Endothelial cell of umbilical vein (primary cell): ENCODE measurements around the gene PTX3. TPM values are rescaled to one million over a fixed set of nuclear protein-coding genes. Genes with fewer than 3 reads are reported as not detected.

Experiments used
- BruUV-seq: library from RNA; stranded (reverse); fragments of 400-500 nt; replicated peaks from 2 replicates; lab custom pipeline; 2021; lab: Mats Ljungman, UMichigan
- CTCF ChIA-PET: fragments of 300-600, 350-600 bp; sonication (Branson Sonifier 250); formaldehyde crosslinking; loops from one replicate; lab custom pipeline; 2021; ENCODE audit warnings: antibody characterized with exemption, inconsistent platforms; lab: Charles Lee
- POLR2A ChIA-PET: fragments of 300-600, 350-600 bp; sonication (Branson Sonifier 250); formaldehyde crosslinking; loops from one replicate; lab custom pipeline; 2021; ENCODE audit warnings: antibody characterized with exemption, inconsistent platforms; lab: Charles Lee
- DNase-seq: peaks from one replicate; pipeline ENCODE4 v3.0.0-alpha.2; 2011; ENCODE audit warnings: low read depth, low spot score
- FAIRE-seq: peaks from 2 replicates; lab custom pipeline; 2011; peaks lifted over from hg19 to GRCh38; lab: Jason Lieb, UNC
- H2AFZ ChIP-seq: 2 replicates; pipeline ENCODE4 v1.6.0; 2012; ENCODE audit warnings: low read depth, low read length, control low read depth, inconsistent platforms
- H3K27ac ChIP-seq: 2 replicates; pipeline ENCODE4 v1.5.1; 2011; ENCODE audit warnings: low read depth, mild to moderate bottlenecking, control low read depth, low read length, moderate library complexity; ENCODE audit not compliant: insufficient read depth
- H3K27me3 ChIP-seq, 2 experiments: 2 replicates each; pipeline versions ENCODE4 v1.6.0 to v1.6.1; 2011; ENCODE audit warnings: low read length in 2 of 2, mixed read lengths in 1 of 2; ENCODE audit not compliant: control insufficient read depth in 2 of 2, insufficient read depth in 2 of 2
- H3K36me3 ChIP-seq, 2 experiments: 2 replicates in 1 of 2; 3 replicates in 1 of 2; pipeline ENCODE4 v1.5.1; 2011; ENCODE audit warnings: low read length in 2 of 2, mild to moderate bottlenecking in 1 of 2, moderate library complexity in 1 of 2; ENCODE audit not compliant: control insufficient read depth in 2 of 2, insufficient read depth in 2 of 2; ENCODE audit errors: extremely low read depth in 1 of 2
- H3K4me1 ChIP-seq: 3 replicates; pipeline ENCODE4 v1.5.1; 2011; ENCODE audit warnings: mild to moderate bottlenecking, low read length; ENCODE audit not compliant: control insufficient read depth, insufficient read depth; ENCODE audit errors: extremely low read depth
- H3K4me2 ChIP-seq: 2 replicates; pipeline ENCODE4 v1.6.1; 2011; ENCODE audit warnings: low read length, control low read depth, mixed read lengths; ENCODE audit not compliant: insufficient read depth
- H3K4me3 ChIP-seq, 3 experiments: fragments of 200-600 bp in 1 of 3; sonication (generic), shearing (Covaris generic) in 1 of 3; replicated peaks in 1 of 3; 2 replicates each; pipeline ENCODE4 v1.5.1; 2011 to 2016; ENCODE audit warnings: control low read depth in 3 of 3, low read length in 3 of 3, mild to moderate bottlenecking in 2 of 3, inconsistent platforms in 1 of 3, low read depth in 1 of 3, moderate library complexity in 1 of 3; ENCODE audit not compliant: insufficient read depth in 1 of 3
- H3K79me2 ChIP-seq: 2 replicates; pipeline ENCODE4 v1.6.0; 2012; ENCODE audit warnings: low read length, inconsistent platforms; ENCODE audit not compliant: control insufficient read depth, insufficient read depth
- H3K9ac ChIP-seq: replicated peaks from 2 replicates; pipeline ENCODE3; 2011; ENCODE audit warnings: low read length, control low read depth; ENCODE audit not compliant: insufficient read depth; ENCODE audit errors: extremely low read depth
- H3K9me1 ChIP-seq: replicated peaks from 3 replicates; pipeline ENCODE4 v1.6.0; 2011; ENCODE audit warnings: mild to moderate bottlenecking, low read length; ENCODE audit not compliant: control insufficient read depth, insufficient read depth; ENCODE audit errors: extremely low read depth
- H3K9me3 ChIP-seq: replicated peaks from 2 replicates; pipeline ENCODE4 v1.5.1; 2012; ENCODE audit warnings: low read length, inconsistent platforms; ENCODE audit not compliant: control insufficient read depth, insufficient read depth
- H4K20me1 ChIP-seq: replicated peaks from 2 replicates; pipeline ENCODE3; 2011; ENCODE audit warnings: mild to moderate bottlenecking, low read length; ENCODE audit not compliant: control insufficient read depth, insufficient read depth; ENCODE audit errors: extremely low read depth
- CTCF ChIP-seq, 2 donors: IDR thresholded peaks; 1 replicate in 1 of 2; 2 replicates in 1 of 2; pipeline ENCODE4 v1.5.1; 2011; ENCODE audit warnings: low read length in 2 of 2, mild to moderate bottlenecking in 2 of 2, moderate library complexity in 2 of 2, control low read depth in 1 of 2, inconsistent platforms in 1 of 2, low read depth in 1 of 2; ENCODE audit not compliant: insufficient read depth in 1 of 2; ENCODE audit errors: extremely low read depth in 1 of 2
- EZH2 ChIP-seq: IDR thresholded peaks from 2 replicates; pipeline ENCODE4 v1.6.1; 2012; ENCODE audit warnings: borderline replicate concordance, low read depth, mild to moderate bottlenecking, moderate library complexity, low read length, inconsistent platforms; ENCODE audit not compliant: severe bottlenecking
- FOS ChIP-seq: IDR thresholded peaks from 2 replicates; pipeline ENCODE4 v1.6.1; 2011; ENCODE audit warnings: mild to moderate bottlenecking, low read length, moderate library complexity, borderline replicate concordance; ENCODE audit not compliant: insufficient read depth
- GATA2 ChIP-seq: IDR thresholded peaks from 2 replicates; pipeline ENCODE4 v1.7.0; 2011; ENCODE audit warnings: low read depth, mild to moderate bottlenecking, moderate library complexity, mixed read lengths, low read length; ENCODE audit not compliant: insufficient read length, insufficient read depth
- JUN ChIP-seq: IDR thresholded peaks from 2 replicates; pipeline ENCODE4 v1.6.1; 2011; ENCODE audit warnings: borderline replicate concordance, low read depth; ENCODE audit not compliant: insufficient read length, insufficient read depth
- MAX ChIP-seq: IDR thresholded peaks from 2 replicates; pipeline ENCODE4 v1.6.1; 2011; ENCODE audit not compliant: insufficient read depth, insufficient read length
- MYC ChIP-seq: IDR thresholded peaks from one replicate; pipeline ENCODE4 v1.6.1; 2011; ENCODE audit warnings: mild to moderate bottlenecking, low read depth, low read length
- POLR2A ChIP-seq: IDR thresholded peaks from 2 replicates; pipeline ENCODE4 v1.6.1; 2012; ENCODE audit warnings: low read depth, mild to moderate bottlenecking, control low read depth, low read length
- POLR2AphosphoS5 ChIP-seq: IDR thresholded peaks from 2 replicates; pipeline ENCODE4 v1.6.1; 2012; ENCODE audit warnings: low read depth, mild to moderate bottlenecking, control low read depth, low read length, moderate library complexity; ENCODE audit not compliant: insufficient read depth
- dilution Hi-C: fragments of 300-500 bp; cut with MboI; formaldehyde crosslinking; loops from one replicate; pipeline ENCODE4 v1.15.0; 2019; ENCODE audit warnings: low sequenced_read_pairs; ENCODE audit not compliant: extremely low pct_ligation_motif_present
- intact Hi-C: fragments of 100-400 bp; cut with micrococcal nuclease; formaldehyde crosslinking; loops from one replicate; pipeline ENCODE4 v1.10.0; 2022
- polyA plus RNA-seq, 4 experiments: library from polyadenylated mRNA; depleted of rRNA in 3 of 4; stranded (reverse) in 3 of 4; unstranded in 1 of 4; fragments of >200 nt; gene quantifications; 2 replicates each; pipeline versions ENCODE4 v1.2.1 to v1.2.3, GENCODE V29; 2011 to 2012; ENCODE audit warnings: missing spikeins in 1 of 4
- total RNA-seq: library from RNA; stranded (reverse); gene quantifications from 2 replicates; pipeline ENCODE4 v1.2.3, GENCODE V29; 2021

The PTX3 gene
- total and polyA plus RNA-seq, 2 donors (not counting 3 experiments of a cell fraction or from before 2014, with no cell fraction given): 122 to 172 TPM

GRCh38 chr3:157487339-157487738 lies 50.7 kb downstream of the PTX3 start:
- Histone ChIP-seq H3K27me3 (no peaks in the 10 kb centered on the region), H3K9me3 (no peaks in the 10 kb centered on the region), H3K79me2 (peaks cover 90% of the 10 kb centered on the region), H3K36me3 (peaks cover 0 to 8% of the 10 kb centered on the region in 2 experiments), H3K9ac (no peak overlapping the region), H2AFZ (no peak overlapping the region), H3K9me1 (no peaks in the 10 kb centered on the region), H3K27ac (no peak overlapping the region), H3K4me1 (peaks cover 16% of the 10 kb centered on the region), H4K20me1 (no peaks in the 10 kb centered on the region), H3K4me2 (no peak overlapping the region), H3K4me3 (no peak overlapping the region)
- intact Hi-C loops: no loop called here
- FAIRE-seq (no peak), DNase-seq (no peak)
- TF ChIP-seq FOS: no peak
- TF ChIP-seq GATA2: no peak
- TF ChIP-seq MAX: no peak
- no peak for TF ChIP-seq POLR2AphosphoS5
- TF ChIP-seq POLR2A: no peak
- TF ChIP-seq JUN: no peak
- TF ChIP-seq EZH2: no peak
- dilution Hi-C loops: no loop called here
- POLR2A ChIA-PET: no interaction called here
- CTCF ChIA-PET: interaction anchor here (1.3 to 2.2 kb wide), 6 partner anchors 13 to 286 kb away, joined by 3 to 12 read pairs (median 4); no protein-coding TSS in a partner anchor
- BruUV-seq: no TSS peak

DNA sequence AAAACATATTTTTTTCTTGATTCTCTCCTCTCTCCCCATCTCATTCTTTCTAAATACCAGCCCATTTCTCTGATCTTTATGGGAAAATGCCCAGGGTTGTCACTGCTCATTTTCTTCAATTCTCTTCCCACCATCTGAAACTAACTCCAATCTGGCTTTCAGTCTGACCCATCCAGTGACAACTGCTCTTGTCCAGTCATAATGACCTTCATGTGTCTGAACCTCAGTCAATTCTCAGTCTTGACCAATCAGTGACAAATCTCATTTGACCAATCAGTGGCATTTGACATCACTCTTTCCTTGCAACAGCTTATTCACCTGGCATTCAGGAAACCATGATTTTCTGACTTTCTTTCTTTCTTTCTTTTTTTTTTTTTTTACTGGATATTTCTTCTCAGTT lies 51.5 kb downstream of the PTX3 start:
- no peak for FAIRE-seq
- POLR2A ChIA-PET: no interaction called here
- no peak overlapping the region for H2AFZ ChIP-seq
- CTCF ChIA-PET: no interaction called here
- peaks cover 0 to 10% of the 10 kb centered on the region in 2 experiments for H3K36me3 ChIP-seq
- peaks cover 90% of the 10 kb centered on the region for H3K79me2 ChIP-seq
- H3K9me3 ChIP-seq: no peaks in the 10 kb centered on the region
- TF ChIP-seq POLR2A (peak; percentile 10), CTCF (IDR thresholded peaks at IDR 0.05; ENCODE audit: extremely low read depth in 1 of 2, insufficient read depth in 1 of 2, low read depth in 1 of 2, low read length in 2 of 2) (no peak), MYC (no peak), GATA2 (no peak), JUN (no peak)
- H4K20me1 ChIP-seq: no peaks in the 10 kb centered on the region
- H3K27me3 ChIP-seq: no peaks in the 10 kb centered on the region
- dilution Hi-C loops: no loop called here
- no peak overlapping the region for H3K4me3 ChIP-seq
- no TSS peak for BruUV-seq
- H3K4me2 ChIP-seq: no peak overlapping the region
- intact Hi-C loops: no loop called here
- peaks cover 16% of the 10 kb centered on the region for H3K4me1 ChIP-seq
- no peak overlapping the region for H3K9ac ChIP-seq
- no peaks in the 10 kb centered on the region for H3K9me1 ChIP-seq
- peak; percentile 34 for DNase-seq
- no peak overlapping the region for H3K27ac ChIP-seq
